ES-I3 (cell line): Measurements from ENCODE around the gene LRRTM4.
"Not testable (repeated sequence)": the region's sequence is repeated elsewhere in the genome, so short reads cannot be mapped to it uniquely, and the experiment has no call there.

Experiments
- H3K36me3 ChIP-seq: 2 replicates; pipeline ENCODE4 v1.6.1; 2013; ENCODE audit warnings: mild to moderate bottlenecking, low read length, control low read depth, moderate library complexity; ENCODE audit not compliant: insufficient read depth
- H3K4me1 ChIP-seq: 2 replicates; pipeline ENCODE4 v1.6.1; 2013; ENCODE audit warnings: mild to moderate bottlenecking, control low read depth, low read length; ENCODE audit not compliant: insufficient read depth
- H3K9ac ChIP-seq: 2 replicates; pipeline ENCODE4 v1.6.1; 2013; ENCODE audit warnings: low read depth, mild to moderate bottlenecking, low read length, moderate library complexity
- H3K9me3 ChIP-seq: 2 replicates; pipeline ENCODE4 v1.6.1; 2013; ENCODE audit warnings: mild to moderate bottlenecking, low read length, moderate library complexity; ENCODE audit not compliant: control insufficient read depth, insufficient read depth

LRRTM4 gene

DNA sequence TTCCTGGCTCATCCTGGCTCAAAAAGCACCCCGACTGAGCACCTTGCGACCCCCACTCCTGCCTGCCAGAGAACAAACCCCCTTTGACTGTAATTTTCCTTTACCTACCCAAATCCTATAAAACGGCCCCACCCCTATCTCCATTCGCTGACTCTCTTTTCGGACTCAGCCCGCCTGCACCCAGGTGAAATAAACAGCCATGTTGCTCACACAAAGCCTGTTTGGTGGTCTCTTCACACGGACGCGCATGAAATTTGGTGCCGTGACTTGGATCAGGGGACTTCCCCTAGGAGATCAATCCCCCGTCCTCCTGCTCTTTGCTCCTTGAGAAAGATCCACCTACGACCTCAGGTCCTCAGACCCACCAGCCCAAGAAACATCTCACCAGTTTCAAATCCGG lies 433.8 kb downstream of the LRRTM4 start:
- H3K9me3 ChIP-seq: not testable (repeated sequence)
- H3K9ac ChIP-seq: peak overlapping the region; percentile 93
- H3K4me1 ChIP-seq: peaks cover 20% of the 10 kb centered on the region
- peaks cover 14% of the 10 kb centered on the region; the same call in 1 of the 2 replicates for H3K36me3 ChIP-seq

DNA sequence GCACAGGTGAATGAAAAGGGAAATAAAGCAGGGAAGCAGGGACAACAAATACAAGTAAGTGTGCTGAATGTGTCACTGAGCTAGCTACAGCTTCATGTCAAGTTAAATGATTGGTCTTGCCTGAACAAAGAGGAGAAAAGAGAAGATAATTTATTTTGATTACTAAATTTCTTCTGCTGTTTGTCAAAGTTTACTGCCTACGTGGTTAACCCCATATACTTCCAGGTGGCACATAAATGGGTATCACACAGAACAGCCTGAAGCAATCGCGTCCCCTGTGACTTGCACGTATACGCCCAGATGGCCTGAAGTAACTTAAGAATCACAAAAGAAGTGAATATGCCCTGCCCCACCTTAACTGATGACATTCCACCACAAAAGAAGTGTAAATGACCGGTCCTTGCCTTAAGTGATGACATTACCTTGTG lies 434.2 kb downstream of the LRRTM4 start:
- Histone ChIP-seq H3K36me3 (peaks cover 14% of the 10 kb centered on the region; the same call in 1 of the 2 replicates), H3K9ac (peak overlapping the region; percentile 34), H3K4me1 (peaks cover 20% of the 10 kb centered on the region), H3K9me3 (no peaks in the 10 kb centered on the region)

DNA sequence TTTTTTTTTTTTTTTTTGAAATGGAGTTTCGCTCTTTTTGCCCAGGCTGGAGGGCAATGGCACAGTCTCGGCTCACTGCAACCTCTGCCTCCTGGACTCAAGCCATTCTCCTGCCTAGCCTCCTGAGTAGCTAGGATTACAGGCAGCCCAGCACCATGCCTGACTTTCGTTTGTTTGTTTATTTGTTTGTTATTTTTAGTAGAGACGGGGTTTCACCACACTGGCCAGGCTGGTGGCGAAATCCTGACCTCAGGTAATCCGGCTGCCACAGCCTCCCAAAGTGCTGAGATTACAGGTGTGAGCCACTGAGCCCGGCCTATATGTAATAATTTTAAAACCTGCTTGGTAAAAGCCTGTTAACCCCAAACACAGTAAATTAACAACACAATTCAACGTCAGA lies 435.7 kb downstream of the LRRTM4 start:
- Histone ChIP-seq H3K9me3 (no peaks in the 10 kb centered on the region), H3K9ac (peak overlapping the region; percentile 24), H3K36me3 (peaks cover 14% of the 10 kb centered on the region; the same call in 1 of the 2 replicates), H3K4me1 (peaks cover 20% of the 10 kb centered on the region)

DNA sequence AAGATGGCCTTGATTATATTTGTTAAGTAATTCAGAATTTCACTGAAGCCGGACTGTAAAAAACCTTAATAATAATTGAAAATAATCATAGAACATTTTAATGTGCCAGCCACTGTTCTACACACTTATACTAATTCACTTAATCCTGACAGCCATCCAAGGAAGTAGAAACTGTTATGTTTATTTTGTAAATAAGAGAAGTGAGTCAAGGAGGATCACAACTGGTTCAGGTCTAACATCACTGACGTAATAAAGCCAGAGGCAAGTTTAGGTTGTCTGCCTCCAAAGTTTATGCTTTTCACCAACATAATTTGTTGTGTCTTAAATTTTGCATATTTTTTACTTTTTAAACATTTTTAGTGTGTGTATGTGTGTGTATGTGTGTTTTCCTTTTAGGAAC lies 436.1 kb downstream of the LRRTM4 start:
- H3K36me3 ChIP-seq: peaks cover 11% of the 10 kb centered on the region; the same call in 1 of the 2 replicates
- peaks cover 20% of the 10 kb centered on the region for H3K4me1 ChIP-seq
- no peaks in the 10 kb centered on the region for H3K9me3 ChIP-seq
- peak overlapping the region; percentile 3; the same call in 1 of the 2 replicates for H3K9ac ChIP-seq

DNA sequence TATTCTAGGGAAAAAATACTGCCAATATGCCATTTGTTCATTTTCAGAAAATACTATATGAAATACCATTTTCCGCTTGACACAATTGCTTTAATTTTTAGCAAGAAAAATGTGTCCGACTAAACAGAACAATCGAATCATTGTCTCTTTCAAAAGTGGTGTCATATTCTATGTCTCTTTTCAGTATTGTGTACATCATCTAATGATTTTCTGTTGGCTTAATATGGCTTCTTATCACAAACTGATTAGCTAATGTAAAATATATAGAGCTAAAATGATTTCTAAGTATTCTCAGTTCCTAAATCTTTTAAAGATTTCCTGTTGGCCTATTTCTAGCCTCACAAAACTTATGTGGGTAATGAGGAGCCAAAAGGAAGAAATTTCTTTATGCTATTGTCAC lies 436.6 kb downstream of the LRRTM4 start:
- H3K9me3 ChIP-seq: no peaks in the 10 kb centered on the region
- H3K9ac ChIP-seq: peak overlapping the region; percentile 3; the same call in 1 of the 2 replicates
- H3K4me1 ChIP-seq: peaks cover 20% of the 10 kb centered on the region
- H3K36me3 ChIP-seq: peaks cover 7% of the 10 kb centered on the region; the same call in 1 of the 2 replicates

DNA sequence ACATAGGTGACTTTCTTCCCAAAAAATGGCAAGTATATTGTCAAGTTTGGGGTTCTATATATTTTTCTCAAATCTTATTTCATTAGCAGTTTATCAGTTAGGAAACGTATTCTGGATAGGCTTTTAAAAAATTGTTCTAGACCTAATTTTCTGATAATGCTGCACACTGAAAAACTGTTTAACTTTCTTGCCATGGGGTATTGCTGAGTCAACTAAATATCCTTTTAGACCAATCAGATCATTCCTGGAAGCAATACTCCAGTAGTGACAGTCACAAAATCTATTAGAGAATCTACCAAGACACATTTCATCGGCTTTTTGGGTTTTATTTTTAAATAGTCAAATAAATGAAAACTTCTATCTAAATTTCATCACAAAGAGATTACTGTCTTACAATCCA lies 440.6 kb downstream of the LRRTM4 start:
- Histone ChIP-seq H3K9ac (no peak overlapping the region), H3K4me1 (peaks cover 11% of the 10 kb centered on the region), H3K36me3 (no peaks in the 10 kb centered on the region), H3K9me3 (no peaks in the 10 kb centered on the region)

DNA sequence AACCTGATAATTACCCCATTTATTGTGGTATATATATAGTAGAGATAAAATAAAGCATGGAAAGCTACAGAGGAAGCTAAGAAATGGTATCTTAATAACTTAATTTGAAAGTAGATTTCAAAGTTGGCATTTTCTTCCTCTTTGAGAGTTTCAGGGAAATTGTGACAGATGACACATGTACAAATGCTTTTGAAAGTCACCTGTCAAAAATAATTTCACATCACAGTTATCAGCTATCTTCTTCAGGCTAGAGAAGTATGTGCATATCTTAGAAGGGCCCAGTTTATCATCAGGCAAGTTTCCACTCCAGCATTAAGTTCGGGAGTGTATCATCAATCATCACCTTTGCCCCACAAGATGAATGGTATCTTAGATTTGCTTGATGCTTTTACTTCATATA lies 457.9 kb downstream of the LRRTM4 start:
- no peaks in the 10 kb centered on the region for H3K4me1 ChIP-seq
- H3K36me3 ChIP-seq: no peaks in the 10 kb centered on the region
- no peak overlapping the region for H3K9ac ChIP-seq
- peaks cover 4% of the 10 kb centered on the region for H3K9me3 ChIP-seq

DNA sequence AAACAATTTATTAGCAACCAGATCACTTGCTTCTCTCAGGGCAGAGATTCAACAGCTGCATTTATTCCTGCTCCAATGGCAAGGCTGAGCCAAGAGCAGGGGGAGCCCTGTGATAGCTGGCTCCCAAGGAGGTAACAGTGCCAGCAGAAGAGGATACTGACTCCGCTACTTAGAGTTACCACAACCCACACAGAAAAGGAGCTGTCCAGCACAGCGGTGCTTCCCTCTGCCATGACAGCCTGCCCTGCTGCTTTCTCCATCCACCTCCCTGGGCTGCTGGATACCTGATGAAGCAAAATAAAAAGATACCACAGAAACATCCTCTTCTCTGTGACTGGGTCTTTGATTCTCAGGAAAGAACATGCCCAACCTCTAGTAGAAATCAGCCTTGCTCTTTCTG lies 467.2 kb downstream of the LRRTM4 start:
- H3K4me1 ChIP-seq: no peaks in the 10 kb centered on the region; the same call in 1 of the 2 replicates
- H3K9me3 ChIP-seq: no peaks in the 10 kb centered on the region
- H3K36me3 ChIP-seq: no peaks in the 10 kb centered on the region
- no peak overlapping the region for H3K9ac ChIP-seq

DNA sequence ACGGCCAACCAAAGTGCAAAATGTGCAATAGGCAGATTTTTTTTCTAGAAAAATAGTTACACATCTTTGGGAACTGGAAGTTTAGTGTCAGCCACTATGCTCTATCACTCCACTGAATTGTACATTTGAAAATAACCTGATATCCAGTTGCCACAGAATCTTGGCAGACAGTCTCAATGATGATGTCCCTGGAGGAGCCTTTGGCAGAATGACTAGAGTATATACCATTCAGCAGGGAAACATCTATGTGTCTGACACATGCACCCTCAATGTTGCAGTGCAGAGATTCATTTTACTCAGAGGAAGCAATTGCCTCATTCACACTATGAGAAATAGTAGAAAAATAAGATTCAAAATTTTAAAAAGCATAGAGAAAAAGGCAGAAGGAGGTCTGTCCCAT lies 475.8 kb downstream of the LRRTM4 start:
- peaks cover 12% of the 10 kb centered on the region; the same call in 1 of the 2 replicates for H3K9me3 ChIP-seq
- H3K9ac ChIP-seq: no peak overlapping the region
- H3K36me3 ChIP-seq: no peaks in the 10 kb centered on the region
- H3K4me1 ChIP-seq: no peaks in the 10 kb centered on the region

DNA sequence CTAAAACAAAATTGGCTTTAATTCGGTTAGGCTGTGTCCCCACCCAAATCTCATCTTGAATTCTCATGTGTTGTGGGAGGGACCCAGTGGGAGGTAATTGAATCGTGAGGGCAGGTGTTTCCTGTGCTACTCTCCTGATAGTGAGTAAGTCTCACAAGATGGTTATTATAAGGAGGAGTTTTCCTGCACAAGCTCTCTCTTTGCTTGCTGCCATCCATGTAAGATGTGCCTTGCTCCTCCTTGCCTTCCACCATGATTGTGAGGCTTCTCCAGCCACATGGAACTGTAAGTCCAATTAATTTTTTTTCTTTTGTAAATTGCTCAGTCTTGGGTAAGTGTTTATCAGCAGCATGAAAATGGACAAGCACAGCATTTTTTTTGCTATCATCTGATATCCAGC lies 476.7 kb downstream of the LRRTM4 start:
- H3K9ac ChIP-seq, H3K4me1 ChIP-seq, H3K36me3 ChIP-seq: not testable (repeated sequence)
- peaks cover 12% of the 10 kb centered on the region; the same call in 1 of the 2 replicates for H3K9me3 ChIP-seq

DNA sequence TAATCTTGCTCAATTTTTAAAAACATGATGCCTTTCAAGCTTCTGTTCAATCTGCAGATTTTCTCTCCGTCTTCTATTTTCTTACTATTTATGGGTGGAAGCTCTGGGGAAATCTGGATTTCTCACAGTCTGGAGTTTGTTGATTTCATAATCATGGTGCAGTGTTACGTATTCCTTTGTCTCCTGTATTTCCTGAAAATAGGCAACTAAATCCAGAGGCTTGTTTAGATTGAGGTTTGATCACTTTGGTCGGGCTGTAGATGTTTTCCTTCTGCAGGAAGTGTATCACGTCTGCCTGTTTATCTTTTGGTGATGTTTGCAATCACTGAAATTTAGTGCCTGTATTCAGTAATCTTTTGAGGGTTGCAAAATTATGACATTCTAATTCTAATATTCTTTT lies 487.7 kb downstream of the LRRTM4 start:
- H3K4me1 ChIP-seq: peaks cover 18% of the 10 kb centered on the region; the same call in 1 of the 2 replicates
- no peaks in the 10 kb centered on the region for H3K9me3 ChIP-seq
- no peak overlapping the region for H3K9ac ChIP-seq
- H3K36me3 ChIP-seq: no peaks in the 10 kb centered on the region

DNA sequence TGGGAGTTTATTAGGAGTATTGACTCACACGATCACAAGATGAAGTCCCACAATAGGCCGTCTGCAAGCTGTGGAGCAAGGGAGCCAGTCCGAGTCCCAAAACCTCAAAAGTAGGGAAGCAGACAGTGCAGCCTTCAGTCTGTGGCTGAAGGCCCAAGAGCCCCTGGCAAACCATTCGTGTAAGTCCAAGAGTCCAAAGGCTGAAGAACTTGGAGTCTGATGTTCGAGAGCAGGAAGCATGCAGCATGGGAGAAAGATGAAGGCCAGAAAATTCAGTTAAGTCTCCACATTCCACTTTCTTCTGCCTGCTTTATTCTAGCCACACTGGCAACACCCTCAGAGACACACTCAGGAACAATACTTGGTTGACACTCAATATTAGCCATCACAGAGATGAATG lies 492.9 kb downstream of the LRRTM4 start:
- H3K4me1 ChIP-seq, H3K36me3 ChIP-seq, H3K9ac ChIP-seq, H3K9me3 ChIP-seq: not testable (repeated sequence)

DNA sequence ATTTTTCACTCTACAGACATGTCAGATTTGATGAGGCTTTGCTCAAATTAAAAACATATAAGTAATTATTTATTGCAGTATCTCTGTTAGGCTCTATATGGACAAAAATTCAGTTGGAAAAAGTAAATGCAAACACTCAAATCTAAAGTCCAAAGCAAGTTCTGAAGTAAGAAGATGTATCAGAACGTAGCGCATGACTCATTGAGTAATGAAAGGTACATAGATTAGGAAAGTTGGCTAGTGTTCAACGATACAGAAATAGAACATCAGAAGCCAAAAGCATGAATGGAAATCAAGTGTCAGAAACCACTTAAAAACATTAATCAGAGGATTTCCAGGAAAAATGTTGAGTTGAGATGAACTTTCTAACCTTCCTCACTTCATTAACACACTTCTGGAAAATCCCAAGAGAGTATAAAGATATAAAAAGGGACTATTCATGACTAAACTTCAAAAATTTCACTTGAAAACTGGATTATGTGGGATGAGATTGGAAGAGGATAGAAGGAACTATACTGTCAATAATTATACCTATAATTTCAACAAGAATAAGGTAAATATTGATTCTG lies 494.1 kb downstream of the LRRTM4 start:
- no peaks in the 10 kb centered on the region; the same call in none of the 2 replicates for H3K9me3 ChIP-seq
- H3K9ac ChIP-seq: no peak overlapping the region
- H3K4me1 ChIP-seq: no peaks in the 10 kb centered on the region
- no peaks in the 10 kb centered on the region for H3K36me3 ChIP-seq

DNA sequence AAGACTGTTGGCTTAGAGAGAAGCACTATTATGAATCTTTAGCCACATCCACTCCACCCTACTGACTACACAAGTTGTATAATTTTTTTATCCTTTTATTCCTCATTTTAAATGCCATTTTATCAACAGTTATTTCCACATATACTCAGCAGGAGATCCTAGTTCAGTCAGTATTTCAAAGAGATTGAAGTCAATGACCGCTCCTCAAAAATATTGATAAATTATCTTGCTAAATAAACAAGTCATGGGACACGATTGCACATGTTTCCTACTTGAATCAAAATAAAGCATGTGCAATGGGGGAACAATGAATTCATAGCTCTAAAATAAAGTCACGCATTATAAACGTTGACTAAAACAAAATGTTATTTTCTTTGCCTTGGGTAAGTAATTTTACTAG lies 496.5 kb downstream of the LRRTM4 start:
- no peaks in the 10 kb centered on the region for H3K36me3 ChIP-seq
- peaks cover 5% of the 10 kb centered on the region for H3K9me3 ChIP-seq
- no peak overlapping the region for H3K9ac ChIP-seq
- H3K4me1 ChIP-seq: no peaks in the 10 kb centered on the region

DNA sequence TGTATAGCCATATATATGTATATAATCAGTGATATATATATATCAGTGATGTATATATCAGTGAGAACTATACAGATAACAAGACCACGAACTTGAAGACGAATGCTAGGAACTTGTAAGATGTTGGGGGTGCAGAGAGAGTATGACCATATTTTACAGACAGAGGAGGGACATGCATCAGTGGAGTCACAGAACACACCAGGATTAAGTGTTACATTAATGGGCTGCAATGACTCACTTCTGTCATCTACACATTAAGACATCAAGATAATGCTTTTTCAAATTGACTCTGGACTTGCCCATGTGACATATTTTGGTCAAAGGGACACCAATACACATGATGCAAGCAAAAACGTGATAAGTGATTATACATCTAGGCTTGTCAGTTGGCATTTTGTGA lies 501.0 kb downstream of the LRRTM4 start:
- Histone ChIP-seq H3K9ac (no peak overlapping the region), H3K9me3 (peaks cover 5% of the 10 kb centered on the region), H3K4me1 (peaks cover 5% of the 10 kb centered on the region; the same call in 1 of the 2 replicates), H3K36me3 (no peaks in the 10 kb centered on the region)
